ENCODE measurements around the gene RIMS1. TPM values are rescaled to one million over a fixed set of nuclear protein-coding genes. Genes with fewer than 3 reads are reported as not detected.
A peak's percentile ranks its signal among the peaks of the same experiment; 100 is the strongest.
"Not testable (repeated sequence)": the region's sequence is repeated elsewhere in the genome, so short reads cannot be mapped to it uniquely, and the experiment has no call there.

Gene RIMS1
- total RNA-seq, 1 donor = 1.3 TPM

DNA sequence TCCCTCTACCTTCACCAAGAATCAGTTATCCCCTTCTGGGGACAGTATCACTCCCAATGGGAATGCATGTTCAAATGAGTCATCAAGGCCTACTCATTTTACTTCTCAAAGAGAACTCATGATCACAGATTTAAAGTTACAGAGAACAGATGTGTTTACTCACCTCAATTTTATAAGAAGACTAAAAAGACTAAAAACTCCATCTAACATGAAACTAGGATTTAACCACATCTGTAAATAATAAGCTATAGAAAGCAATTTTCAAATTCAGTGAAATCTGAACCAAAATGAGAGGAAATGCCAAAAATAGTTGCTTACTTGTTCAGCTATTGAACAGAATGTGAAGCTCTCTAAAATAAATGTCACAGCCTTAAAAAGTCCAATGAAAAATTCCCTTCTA lies 435.4 kb downstream of the RIMS1 start:
- DNase-seq (ENCODE audit: low read depth) = peak; percentile 4
- TF ChIP-seq, protein P1, sequence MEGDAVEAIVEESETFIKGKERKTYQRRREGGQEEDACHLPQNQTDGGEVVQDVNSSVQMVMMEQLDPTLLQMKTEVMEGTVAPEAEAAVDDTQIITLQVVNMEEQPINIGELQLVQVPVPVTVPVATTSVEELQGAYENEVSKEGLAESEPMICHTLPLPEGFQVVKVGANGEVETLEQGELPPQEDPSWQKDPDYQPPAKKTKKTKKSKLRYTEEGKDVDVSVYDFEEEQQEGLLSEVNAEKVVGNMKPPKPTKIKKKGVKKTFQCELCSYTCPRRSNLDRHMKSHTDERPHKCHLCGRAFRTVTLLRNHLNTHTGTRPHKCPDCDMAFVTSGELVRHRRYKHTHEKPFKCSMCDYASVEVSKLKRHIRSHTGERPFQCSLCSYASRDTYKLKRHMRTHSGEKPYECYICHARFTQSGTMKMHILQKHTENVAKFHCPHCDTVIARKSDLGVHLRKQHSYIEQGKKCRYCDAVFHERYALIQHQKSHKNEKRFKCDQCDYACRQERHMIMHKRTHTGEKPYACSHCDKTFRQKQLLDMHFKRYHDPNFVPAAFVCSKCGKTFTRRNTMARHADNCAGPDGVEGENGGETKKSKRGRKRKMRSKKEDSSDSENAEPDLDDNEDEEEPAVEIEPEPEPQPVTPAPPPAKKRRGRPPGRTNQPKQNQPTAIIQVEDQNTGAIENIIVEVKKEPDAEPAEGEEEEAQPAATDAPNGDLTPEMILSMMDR (IDR thresholded peaks at IDR 0.05; ENCODE audit: insufficient read depth, low read depth, low read length) = no peak
- no peak overlapping the region for H3K4me3 ChIP-seq (ENCODE audit: low read depth, low read length)

DNA sequence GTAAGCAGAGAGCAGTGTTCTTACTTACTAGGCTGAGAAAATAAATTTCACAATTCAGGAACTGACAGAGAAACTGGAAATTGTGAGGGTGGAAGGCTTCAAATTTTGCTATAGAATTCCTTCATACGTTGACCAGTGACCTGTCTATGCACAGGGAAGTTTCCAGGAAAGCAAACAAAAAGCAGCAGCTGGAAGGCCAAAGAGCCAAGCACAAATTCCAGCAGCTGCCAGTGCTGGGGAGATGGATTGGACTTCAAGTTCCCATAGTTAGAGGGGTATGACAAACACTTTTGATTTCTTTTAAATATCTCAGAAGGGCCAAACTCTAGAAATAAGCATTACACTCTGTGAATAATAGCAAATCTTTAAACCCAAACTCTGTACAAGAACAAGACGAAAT lies 436.4 kb downstream of the RIMS1 start:
- TF ChIP-seq, protein P1 (IDR thresholded peaks at IDR 0.05; ENCODE audit: insufficient read depth, low read depth, low read length) = no peak
- no peak for DNase-seq (ENCODE audit: low read depth)

DNA sequence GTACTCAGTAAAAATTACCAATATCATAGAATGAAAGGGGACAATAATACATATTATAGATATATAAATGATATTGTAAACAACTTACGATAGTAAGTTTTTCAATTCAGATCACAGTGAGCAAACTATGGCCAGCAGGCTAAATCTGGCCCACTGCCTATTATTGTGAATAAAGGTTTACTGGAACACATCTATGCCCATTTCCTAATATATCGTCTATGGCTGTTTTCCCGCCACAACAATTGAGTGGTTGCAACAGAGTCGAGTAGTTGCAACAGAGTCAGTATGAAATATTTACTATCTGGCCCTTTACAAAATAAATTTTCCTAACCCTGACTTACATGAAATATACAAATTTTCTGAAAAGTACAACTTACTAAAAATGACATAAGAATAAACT lies 438.2 kb downstream of the RIMS1 start:
- DNase-seq (ENCODE audit: low read depth) = no peak
- no peak overlapping the region for H3K4me3 ChIP-seq (ENCODE audit: low read depth, low read length)
- TF ChIP-seq, protein P1 (IDR thresholded peaks at IDR 0.05; ENCODE audit: insufficient read depth, low read depth, low read length) = no peak

More for the DNA sequence above, 436.4 kb downstream of the RIMS1 start:
- no peak overlapping the region for H3K4me3 ChIP-seq (ENCODE audit: low read depth, low read length)

DNA sequence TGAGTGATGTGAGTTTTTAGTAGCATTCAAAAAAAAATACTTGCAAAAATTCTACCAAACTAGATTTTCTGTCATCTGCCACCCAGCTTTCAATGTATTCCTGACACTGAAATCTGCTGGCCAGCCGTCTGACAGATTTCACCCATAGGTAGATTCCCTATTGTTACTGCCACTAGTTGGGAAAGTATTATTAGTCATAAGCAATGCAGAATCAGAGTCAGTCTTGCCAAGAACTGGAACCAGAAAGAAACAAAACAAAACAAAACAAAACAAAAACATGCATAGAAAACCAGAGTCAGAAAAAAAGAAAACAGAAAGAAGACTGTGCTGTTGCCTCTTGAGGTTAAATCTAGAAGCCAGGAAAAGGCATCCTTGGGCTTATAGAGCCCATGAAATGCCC lies 442.4 kb downstream of the RIMS1 start:
- DNase-seq (ENCODE audit: low read depth) = peak; percentile 31
- TF ChIP-seq, protein P1 (IDR thresholded peaks at IDR 0.05; ENCODE audit: insufficient read depth, low read depth, low read length) = no peak
- H3K4me3 ChIP-seq (ENCODE audit: low read depth, low read length) = no peak overlapping the region

DNA sequence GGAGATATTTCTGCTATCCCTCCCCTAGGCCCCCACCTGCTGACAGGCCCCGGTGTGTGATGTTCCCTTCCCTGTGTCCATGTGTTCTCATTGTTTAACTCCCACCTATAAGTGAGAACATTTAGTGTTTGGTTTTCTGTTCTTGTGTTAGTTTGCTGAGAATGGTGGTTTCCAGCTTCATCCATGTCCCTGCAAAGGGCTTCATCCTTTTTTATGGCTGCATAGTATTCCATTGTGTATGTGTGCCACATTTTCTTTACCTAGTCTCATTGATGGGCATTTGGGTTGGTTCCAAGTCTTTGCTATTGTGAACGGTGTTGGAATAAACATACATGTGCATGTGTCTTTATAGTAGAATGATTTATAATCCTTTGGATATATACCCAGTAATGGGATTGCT lies 448.9 kb downstream of the RIMS1 start:
- H3K4me3 ChIP-seq (ENCODE audit: low read depth, low read length); DNase-seq (ENCODE audit: low read depth): not testable (repeated sequence)

DNA sequence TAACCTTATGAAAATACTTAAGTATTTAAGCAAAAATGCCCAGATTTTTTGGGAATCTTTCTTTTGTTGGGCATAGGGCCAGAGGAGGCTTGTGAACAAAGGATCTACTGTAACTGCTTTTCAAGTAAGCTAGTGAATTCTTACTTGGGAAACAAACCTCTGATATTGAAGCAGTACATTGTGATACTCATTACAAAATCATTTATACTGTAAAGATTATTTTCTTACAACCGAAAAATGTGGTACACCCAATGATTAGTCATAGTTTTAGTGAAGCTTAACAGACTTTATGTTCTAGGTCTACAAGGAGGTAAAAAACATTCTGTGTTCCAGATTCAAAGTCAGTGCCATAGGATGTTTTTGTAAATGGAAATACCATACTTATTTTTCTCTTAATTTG lies 462.6 kb downstream of the RIMS1 start:
- no peak overlapping the region for H3K4me3 ChIP-seq (ENCODE audit: low read depth, low read length)
- DNase-seq (ENCODE audit: low read depth) = no peak
- TF ChIP-seq, protein P1 (IDR thresholded peaks at IDR 0.05; ENCODE audit: insufficient read depth, low read depth, low read length) = no peak

DNA sequence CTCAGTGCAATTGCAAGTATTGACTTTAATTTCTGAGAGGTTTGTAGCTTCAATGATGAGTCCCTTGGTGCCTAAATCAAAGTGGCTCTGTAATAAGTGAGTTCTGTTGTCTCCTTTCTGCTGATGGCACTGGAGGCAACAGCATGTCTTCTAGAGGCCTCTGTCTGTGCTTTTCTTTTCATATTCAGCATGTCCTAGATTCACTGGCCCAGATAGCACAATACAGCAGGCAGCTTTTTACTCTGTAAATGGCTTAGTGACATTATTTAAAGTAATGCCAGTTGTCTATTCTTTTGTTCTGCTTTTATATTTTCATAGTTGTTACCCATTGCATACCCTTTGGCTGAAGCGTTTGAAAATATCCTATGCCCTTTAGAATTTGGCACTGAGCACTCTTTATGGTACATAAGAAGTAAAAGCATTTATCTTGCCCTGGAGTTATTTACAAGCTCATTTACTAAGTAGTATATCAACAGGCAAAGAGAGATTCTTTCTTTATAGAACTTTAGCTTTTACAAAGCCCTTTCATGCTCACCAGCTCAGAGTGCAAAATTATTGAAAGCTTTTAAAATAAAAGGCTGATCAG lies 464.0 kb downstream of the RIMS1 start:
- DNase-seq (ENCODE audit: low read depth) = no peak
- TF ChIP-seq, protein P1 (IDR thresholded peaks at IDR 0.05; ENCODE audit: insufficient read depth, low read depth, low read length) = no peak
- H3K4me3 ChIP-seq (ENCODE audit: low read depth, low read length) = no peak overlapping the region

Data from fibroblast of villous mesenchyme (primary cell).